SIG-M5 (cell line): ENCODE measurements around the gene NLRP6.
"Not testable (repeated sequence)": the region's sequence is repeated elsewhere in the genome, so short reads cannot be mapped to it uniquely, and the experiment has no call there.

ENCODE experiments used
- DNase-seq: peaks from one replicate; lab custom pipeline; 2025; lab: John Stamatoyannopoulos, UW

NLRP6 gene

GRCh38 chr11:282171-282570 lies 4.0 kb downstream of the NLRP6 start:
- no peak for DNase-seq

GRCh38 chr11:282630-283360 lies 4.6 kb downstream of the NLRP6 start:
- DNase-seq = no peak

- no peak for DNase-seq
Observed at GRCh38 chr11:283405-284104, 5.3 kb downstream of the NLRP6 start.

GRCh38 chr11:284105-285020 lies 6.2 kb downstream of the NLRP6 start:
- DNase-seq = no peak

GRCh38 chr11:285021-285893 lies 7.0 kb downstream of the NLRP6 start:
- no peak for DNase-seq

GRCh38 chr11:285894-286220 lies 7.7 kb downstream of the NLRP6 start:
- DNase-seq = no peak

- not testable (repeated sequence) for DNase-seq
Observed at GRCh38 chr11:286977-287820, 9.0 kb downstream of the NLRP6 start.

- DNase-seq = no peak
Observed at GRCh38 chr11:287821-288477, 9.7 kb downstream of the NLRP6 start.

- no peak for DNase-seq
Observed at GRCh38 chr11:288478-289397, 10.5 kb downstream of the NLRP6 start, which contains the start of gene PGGHG. TSS of gene PGGHG (plus strand) at chr11:289126. CDS start at chr11:289817, 691 bp downstream.

- DNase-seq = no peak
Observed at GRCh38 chr11:289398-289711, 11.1 kb downstream of the NLRP6 start.

- DNase-seq = no peak
Observed at GRCh38 chr11:289712-290620, 11.8 kb downstream of the NLRP6 start.

- DNase-seq = no peak
Observed at GRCh38 chr11:290621-291231, 12.5 kb downstream of the NLRP6 start.

GRCh38 chr11:291281-292210 lies 13.3 kb downstream of the NLRP6 start:
- no peak for DNase-seq

GRCh38 chr11:292211-293121 lies 14.3 kb downstream of the NLRP6 start:
- DNase-seq = no peak

- DNase-seq = no peak
Observed at GRCh38 chr11:293271-293851, 15.2 kb downstream of the NLRP6 start.
